Globus pallidus (tissue), 1 donor: Measurements from ENCODE around the gene KLB.
"Not testable (repeated sequence)": the region's sequence is repeated elsewhere in the genome, so short reads cannot be mapped to it uniquely, and the experiment has no call there.

ENCODE experiments used
- DNase-seq: peaks from one replicate; pipeline ENCODE4 v3.0.0-alpha.2; 2015; ENCODE audit warnings: low spot score

KLB gene

DNA sequence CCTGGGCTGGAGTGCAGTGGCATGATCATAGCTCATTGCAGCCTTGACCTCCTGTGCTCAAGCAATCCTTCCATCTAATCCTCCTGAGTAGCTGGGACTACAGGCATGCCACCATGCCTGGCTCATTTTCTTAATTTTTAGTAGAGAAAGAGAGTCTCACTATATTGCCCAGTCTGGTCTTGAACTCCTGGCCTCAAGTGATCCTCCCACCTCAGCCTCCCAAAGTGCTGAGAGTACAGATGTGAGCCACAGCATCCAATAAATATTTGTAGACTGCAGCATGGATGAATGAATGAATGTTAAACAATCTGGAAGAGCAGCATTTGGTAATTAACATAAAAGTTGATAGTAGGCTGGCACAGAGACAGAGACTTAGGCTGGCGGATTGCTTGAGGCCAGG, 20.0 kb downstream of the KLB start:
- no peak for DNase-seq

DNA sequence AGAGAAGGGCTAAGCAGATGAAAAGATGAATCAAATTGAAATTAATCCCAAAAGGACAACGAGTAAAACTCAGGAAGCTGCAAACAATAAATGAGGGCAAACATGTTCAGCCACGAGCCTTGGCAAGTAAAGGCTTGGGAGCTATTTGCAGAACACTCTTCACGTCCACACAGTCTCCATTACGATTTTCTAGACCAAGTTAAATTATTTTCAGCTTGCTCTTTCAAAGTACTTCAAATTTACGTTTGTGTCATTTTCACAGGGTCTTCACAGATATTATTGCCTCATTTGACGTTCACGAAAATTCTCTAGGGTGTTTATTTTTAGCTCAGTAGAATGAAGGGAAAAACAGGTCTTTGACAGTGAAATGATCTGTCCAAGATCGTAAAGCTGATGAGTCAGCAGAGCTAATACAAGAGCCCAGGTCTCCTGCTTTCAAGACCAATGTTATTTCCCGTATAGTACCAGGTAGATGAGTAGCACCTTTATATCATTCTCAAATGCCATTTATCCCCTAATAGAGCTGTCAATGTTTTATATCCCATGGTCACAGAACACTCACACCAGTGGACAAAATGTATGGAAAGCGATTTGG, 20.9 kb downstream of the KLB start:
- DNase-seq, result no peak

DNA sequence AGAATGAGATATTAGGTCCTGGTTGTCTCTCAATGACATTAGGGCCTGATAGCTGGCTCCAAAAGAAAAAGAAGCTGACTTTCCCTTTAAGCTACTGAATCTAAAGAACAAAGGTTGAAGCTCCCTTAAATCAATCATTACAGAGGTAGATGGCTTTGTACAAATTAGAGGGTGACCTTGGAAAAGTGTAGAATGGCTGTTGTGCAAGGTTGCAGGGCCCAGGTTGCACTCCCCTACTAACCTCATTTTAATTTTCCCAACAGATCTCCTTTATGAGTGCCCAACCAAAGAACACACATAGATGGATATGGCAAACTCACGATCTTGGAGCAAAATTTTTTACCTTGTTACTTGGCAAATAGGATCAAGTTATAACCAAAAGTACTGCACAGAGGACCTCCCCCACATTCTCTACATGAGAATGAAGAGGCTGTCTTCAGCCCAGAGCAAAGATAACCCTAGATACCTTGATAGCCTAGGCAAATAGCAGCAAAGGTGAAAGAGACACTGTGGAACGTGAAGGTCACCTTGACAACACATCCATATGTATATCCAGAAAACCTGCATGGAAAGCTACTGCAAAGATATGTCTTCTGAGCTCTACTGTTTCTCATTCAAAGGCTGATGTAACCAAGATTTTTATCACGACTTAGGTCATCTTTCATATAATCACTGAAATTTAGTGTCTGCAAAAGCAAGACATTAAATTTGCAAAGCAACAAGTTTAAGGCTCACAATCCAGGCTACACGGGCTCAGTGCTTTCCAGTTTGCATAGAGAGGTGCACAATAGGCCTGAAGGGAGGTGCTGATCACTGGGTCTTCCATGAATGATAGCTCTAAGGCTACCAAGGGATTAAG, 23.0 kb downstream of the KLB start:
- DNase-seq, result no peak

DNA sequence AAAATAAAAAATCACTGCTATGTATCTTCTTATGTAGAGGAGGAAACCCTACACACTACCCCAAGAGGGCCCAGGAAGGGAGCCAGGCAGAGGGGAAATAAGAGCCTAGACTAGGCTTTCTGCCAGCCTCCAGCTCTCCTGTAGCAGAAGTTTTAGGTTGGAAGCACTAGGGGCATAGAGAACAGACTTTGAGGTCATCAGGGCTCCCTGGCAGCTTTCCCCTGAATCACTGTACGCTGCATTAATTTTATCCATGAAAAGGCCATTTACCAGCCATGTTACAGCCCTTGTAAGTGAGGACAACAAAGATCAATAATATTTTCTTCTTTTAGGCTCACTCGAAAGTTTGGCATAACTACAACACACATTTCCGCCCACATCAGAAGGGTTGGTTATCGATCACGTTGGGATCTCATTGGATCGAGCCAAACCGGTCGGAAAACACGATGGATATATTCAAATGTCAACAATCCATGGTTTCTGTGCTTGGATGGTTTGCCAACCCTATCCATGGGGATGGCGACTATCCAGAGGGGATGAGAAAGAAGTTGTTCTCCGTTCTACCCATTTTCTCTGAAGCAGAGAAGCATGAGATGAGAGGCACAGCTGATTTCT, 27.3 kb downstream of the KLB start:
- no peak for DNase-seq

DNA sequence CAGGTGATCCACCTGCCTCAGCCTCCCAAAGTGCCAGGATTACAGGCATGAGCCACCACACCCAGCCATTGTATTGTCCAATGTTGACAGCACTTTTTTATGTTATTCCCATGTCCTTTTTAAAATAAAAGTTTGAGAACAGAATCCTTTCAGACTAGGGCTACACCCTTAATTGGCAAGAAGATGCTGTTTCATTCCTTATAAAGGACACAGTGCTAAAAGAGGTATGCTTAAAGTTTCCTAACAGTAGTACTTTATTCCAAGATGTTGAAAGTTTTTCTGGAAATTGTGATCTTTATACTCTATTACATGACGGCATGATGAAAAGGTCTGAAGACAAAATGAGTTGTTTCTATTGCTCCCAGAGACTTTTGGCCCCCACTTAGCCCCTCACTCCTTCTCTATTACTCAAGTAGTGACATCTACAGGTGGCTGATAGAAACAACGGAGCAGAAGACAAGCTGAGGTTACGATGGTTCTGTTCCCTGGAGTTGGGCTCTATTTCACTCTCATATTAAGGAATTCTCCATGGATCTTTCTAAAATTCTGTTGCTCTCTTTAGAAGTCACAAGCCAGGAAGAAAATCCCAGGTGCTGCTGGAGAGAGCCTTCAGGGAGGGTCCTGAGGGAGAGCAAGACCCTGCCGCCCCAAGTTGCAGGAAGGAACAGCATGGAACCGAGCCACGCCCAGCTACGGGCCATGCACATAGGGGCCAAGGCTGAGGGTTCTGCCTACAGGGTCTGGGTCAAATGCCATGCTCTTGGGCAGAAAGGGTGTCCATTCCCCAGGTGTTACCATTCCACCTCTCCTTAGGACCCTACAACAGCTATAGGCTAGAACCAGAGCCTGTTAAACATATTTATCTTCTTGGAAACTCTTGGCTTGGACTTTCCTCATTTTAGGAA, 29.2 kb downstream of the KLB start:
- DNase-seq, result no peak

DNA sequence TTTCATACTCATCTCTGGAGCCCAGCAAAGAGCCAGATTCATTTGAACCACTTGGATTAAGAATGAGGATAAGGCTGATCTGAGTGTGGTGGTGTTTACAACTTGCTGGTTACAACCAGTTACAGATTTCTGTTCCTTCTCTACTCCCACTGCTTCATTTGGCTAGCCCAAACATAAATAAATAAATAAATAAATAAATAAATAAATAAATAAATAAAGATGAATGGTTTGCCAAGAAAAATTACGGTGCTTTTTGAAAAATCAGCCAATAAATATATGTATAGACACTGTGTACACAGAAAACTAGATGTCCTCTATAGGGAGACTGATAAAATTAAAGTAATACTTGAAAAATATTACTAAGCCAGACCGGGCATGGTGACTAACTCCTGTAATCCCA, 34.9 kb downstream of the KLB start:
- no peak for DNase-seq

DNA sequence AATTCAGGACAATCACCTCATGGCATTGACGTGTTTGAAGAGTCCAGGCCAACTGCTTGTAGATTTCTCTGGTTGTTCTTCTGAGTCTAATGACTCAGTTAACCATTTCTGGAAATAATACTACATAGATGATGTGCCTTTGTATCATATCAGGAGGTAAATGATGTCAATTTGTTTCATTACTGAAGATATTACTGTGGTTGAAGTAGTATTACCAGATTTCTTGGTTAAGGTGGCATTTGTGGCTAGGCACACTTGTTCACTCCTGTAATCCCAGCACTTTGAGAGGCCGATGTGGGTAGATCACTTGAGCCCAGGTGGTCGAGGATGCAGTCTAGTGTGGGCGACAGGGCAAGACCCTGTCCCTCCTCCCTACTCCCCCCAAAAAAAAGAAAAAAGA, 36.3 kb downstream of the KLB start:
- DNase-seq, result no peak

DNA sequence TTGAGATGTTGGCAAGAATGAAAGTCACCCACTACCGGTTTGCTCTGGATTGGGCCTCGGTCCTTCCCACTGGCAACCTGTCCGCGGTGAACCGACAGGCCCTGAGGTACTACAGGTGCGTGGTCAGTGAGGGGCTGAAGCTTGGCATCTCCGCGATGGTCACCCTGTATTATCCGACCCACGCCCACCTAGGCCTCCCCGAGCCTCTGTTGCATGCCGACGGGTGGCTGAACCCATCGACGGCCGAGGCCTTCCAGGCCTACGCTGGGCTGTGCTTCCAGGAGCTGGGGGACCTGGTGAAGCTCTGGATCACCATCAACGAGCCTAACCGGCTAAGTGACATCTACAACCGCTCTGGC, 39.7 kb downstream of the KLB start:
- DNase-seq, result no peak

DNA sequence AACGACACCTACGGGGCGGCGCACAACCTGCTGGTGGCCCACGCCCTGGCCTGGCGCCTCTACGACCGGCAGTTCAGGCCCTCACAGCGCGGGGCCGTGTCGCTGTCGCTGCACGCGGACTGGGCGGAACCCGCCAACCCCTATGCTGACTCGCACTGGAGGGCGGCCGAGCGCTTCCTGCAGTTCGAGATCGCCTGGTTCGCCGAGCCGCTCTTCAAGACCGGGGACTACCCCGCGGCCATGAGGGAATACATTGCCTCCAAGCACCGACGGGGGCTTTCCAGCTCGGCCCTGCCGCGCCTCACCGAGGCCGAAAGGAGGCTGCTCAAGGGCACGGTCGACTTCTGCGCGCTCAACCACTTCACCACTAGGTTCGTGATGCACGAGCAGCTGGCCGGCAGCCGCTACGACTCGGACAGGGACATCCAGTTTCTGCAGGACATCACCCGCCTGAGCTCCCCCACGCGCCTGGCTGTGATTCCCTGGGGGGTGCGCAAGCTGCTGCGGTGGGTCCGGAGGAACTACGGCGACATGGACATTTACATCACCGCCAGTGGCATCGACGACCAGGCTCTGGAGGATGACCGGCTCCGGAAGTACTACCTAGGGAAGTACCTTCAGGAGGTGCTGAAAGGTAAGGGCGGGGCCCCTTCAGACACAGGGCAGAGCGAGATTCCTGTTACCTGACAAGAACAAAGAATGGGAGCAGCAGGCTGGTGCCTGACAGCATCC, 40.3 kb downstream of the KLB start:
- DNase-seq, result peak; percentile 16

DNA sequence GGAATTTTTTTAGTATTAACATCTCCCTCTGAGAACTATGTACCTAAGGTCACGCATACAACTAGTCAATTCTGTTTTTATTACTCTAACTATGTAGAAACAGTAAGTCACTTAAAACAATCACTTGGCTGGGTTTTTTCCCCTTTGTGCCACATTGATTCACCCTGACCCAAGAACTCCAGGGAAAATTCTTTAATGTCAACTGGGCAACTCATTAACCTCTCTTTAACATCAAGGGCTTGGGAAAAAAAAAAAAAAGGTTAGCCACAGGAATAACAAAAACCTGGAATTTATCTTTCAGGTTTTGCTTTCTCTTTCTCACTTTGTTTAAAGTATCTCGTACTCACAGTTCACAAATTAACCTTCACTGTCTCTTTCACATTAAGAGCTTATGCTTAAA, 43.9 kb downstream of the KLB start:
- DNase-seq, result no peak

DNA sequence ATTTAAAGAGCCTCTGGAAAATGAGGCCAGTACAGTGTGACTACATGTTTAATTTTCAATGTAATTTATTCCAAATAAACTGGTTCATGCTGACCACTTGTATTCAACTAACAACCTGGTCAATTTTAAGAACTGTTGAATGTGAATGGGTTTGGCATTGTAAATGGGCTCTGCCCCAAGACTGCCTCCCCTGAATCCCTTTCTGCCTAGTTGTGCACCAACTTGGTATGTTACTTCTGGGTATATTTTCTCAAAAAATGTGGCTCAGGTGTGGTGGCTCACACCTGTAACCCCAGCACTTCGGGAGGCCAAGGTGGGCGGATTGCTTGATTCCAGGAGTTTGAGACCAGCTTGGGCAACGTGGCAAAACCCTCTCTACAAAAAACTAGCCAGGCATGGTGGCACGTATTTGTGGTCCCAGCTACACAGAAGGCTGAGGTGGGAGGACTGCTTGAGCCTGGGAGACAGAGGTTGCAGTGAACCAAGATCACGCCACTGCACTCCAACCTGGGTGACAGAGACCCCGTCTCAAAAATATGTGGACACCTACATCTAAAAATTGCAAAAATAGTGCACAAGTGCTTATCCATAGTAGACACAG, 44.8 kb downstream of the KLB start:
- DNase-seq, result no peak

DNA sequence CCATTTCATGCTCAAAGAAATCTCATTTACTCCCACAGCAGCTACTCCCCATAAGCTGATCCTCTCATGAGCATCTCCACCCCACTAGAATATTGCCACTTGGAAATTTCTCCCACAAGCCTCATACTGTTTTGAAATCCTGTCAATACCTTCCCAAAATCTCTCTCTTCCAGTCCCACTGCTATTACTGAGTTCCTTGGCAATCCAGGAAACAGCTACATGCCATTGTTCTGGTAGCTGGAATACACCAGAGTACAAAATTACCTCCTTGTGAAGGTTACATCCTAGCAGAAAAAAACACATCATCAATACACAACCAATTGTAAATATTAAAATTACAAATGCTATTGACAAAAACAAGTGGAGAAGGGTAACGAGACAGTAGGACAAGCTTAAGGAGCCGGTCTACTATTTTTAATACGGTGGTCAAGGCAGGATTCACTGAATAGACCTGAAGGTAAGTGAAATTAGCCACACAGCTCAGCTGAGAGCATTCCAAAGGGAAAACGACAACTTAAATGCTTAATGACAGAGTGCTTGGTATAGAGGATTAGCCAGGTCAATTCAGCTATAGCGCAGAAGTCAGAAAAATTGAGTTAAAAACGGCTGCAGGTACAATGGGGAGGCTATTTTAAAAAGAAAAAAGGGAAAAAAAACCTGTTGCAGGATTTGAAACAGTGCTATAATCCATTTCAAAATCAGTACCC, 45.6 kb downstream of the KLB start:
- DNase-seq, result no peak

DNA sequence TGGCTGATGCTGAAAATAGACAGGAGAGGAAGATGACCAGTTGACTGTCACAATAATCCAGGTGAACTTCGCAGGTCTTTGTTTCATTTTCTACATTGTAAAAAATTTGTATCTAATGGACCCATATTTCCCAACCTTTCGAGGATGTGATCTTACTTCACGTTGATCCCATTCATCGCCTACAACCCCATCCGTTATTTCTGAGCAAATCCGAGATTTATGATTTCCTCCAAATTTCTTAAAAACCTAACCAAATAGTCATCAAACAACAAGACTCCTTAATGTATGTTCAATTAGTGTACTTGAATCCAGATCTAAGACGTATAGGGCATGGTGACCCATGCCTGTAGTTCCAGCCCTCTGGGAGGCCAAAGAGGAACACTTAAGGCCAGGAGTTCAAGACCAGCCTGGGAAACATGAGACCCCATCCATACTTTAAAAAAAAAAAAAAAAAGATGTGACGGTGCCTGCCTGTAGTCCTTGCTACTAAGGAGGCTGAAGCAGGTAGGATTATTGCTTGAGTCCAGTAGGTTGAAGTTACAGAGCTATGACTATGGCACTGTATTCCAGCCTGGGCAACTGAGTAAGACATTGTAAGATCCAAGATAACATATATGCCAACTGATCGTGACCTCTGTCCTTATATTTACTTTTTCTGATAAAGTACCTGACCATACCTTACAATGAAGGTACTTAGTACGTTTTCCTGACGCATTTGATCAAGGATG, 46.3 kb downstream of the KLB start:
- DNase-seq, result no peak

DNA sequence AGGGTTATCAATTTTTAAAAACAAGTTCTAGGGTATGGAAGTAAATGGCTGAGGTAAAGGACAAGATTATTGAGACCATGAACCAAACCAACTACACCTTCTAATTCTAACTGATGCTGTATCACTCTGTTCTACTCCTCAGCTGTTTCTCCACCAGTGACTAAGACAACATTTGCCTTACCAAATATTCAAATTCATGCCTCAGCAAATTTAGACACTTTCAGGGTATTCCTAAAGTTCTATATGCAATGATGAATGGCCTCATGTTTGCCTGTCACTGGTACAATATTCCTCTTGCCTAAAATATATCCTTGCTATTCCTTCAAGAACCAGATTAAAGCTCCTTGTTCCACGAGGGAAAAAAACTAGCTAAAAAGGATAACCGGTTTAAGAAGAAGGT, 47.0 kb downstream of the KLB start:
- no peak for DNase-seq

DNA sequence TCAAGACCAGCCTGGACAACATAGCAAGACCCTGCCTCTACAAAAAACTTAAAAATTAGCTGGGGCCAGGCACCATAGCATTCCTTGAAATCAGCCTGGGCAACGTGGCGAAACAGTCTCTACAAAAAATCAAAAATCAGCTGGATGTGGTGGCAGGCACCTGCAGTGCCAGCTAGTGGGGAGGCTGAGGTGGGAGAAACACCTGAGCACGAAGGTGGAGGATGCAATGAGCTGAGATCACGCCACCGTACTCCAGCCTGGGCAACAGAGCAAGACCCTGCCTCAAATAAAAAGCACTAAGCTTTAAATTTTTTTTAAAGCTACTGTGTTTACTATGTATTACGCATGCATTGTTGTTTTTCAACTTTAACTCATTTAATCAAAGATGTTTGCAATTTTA, 48.8 kb downstream of the KLB start:
- no peak for DNase-seq

DNA sequence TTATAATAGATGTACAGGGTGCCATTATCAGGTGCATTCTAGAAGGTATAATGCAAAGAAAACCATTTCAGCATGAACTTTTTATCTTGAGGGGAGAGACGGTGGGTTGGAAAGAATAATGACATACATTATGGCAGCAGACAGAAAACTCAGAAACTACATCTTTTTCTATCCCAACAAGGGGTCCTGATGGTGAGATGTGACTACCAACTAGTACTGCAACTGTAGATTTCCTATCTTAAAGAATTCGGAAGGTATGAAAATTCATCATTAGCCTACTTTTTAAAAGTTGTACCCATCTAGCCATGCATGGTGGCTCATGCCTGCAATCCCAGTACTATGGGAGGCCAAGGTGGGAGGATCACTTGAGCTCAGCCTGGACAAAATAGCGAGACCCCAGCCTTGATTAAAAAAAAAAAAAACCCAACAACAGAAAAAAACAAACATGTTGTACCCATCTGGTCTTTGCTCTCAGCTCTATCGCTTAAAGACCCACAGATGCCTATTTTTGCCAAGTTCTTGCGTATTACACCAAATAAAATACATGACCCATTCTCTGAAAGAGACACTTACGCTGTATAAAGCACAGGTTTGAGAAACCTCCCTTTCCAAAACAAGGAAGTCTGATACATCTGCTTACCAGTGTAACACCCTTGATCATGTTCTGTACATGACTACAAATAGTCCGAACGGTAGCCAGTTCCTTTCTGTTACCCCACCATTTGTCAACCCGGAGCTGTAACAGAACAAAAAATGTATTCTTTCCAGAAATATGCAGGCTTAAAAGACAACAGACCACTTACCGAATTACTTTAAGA, 50.4 kb downstream of the KLB start:
- no peak for DNase-seq

DNA sequence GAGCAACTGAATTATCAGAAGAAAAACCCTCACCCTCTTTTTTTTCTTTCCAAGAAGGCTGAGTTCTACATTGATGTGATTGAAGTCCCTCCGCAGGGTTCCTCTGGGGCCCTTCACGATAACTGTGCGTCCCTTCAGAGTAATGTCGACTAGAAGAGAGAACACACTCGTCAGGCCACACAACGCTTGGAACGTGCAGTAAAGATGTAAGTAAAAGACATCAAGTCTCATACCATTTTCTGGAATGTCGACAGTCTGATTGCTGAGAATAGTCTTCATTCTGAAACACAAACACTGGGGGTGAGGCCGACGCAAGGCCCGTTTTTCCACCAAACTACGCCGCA, 51.4 kb downstream of the KLB start:
- not testable (repeated sequence) for DNase-seq

DNA sequence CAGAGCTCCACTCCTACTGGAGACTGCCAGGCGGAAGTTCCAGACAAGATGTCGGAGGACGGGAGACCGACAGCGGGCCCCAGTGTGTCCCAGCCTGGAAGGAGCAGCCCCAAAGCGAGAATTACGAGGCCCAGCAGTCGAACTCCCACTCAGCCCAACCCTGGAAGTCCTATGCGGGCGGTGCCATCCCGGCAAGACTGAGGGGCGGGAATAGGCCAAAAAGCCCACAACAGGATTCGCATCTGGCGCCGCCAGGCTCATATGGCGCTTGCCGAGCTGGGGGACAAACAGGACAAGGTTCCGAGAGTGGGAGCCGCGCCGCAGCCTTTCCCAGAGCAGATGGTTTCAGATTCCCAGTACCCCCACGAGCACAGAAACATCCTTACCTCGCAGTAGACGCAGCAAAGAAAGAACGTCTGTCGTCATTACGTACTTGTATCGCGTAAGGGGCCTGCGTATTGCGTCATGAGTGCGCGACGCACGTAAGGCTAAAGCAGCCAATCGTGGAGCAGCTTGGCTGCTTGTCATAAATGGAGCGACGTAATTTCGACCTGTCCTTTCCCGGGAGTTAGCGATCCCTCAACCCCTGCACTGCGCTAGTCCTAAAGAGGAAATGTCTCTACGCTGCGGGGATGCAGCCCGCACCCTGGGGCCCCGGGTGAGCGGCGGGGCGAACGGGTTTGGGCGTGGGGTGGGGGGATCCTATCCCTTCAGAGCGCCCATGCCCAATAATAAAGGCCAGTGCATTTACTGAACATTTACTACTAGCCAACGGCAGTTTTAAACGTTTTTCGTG, 52.0 kb downstream of the KLB start, which contains the start of the genes LIAS and RPL9:
Gene LIAS, plus strand, starts transcription at position 552 of the 796 bp plus-strand sequence. Its CDS starts 62 bp downstream, at position 614.
Gene RPL9, minus strand, starts transcription at position 418 of the 796 bp plus-strand sequence. CDS start 483 bp downstream, outside the sequence.
- peak; percentile 94 for DNase-seq
